Measurements from ENCODE around the gene USP8. TPM values are rescaled to one million over a fixed set of nuclear protein-coding genes. Genes with fewer than 3 reads are reported as not detected.

The USP8 gene
- polyA plus RNA-seq, 1 donor from 2014 or later = 31.8 TPM

GRCh38 chr15:50543556-50543955 lies 119.4 kb downstream of the USP8 start:
- Histone ChIP-seq H3K79me2 (replicated peaks; ENCODE audit: insufficient read depth, low read length) (no peaks in the 10 kb centered on the region), H2AFZ (ENCODE audit: low read depth, low read length) (no peak overlapping the region), H3K27me3 (ENCODE audit: insufficient read depth, low read depth, low read length) (no peaks in the 10 kb centered on the region), H3K4me3 (ENCODE audit: low read length) (no peak overlapping the region), H3K9ac (ENCODE audit: low read length) (no peak overlapping the region), H3K27ac (ENCODE audit: low read length) (no peak overlapping the region), H4K20me1 (ENCODE audit: insufficient read depth) (no peaks in the 10 kb centered on the region), H3F3A (ENCODE audit: insufficient read depth, low read length, poor library complexity, severe bottlenecking) (no peaks in the 10 kb centered on the region), H3K36me3 (ENCODE audit: insufficient read depth, low read length) (no peaks in the 10 kb centered on the region), H3K9me2 (ENCODE audit: insufficient read depth, low read length) (no peaks in the 10 kb centered on the region), H3K4me2 (ENCODE audit: low read length) (no peak overlapping the region), H3K9me3 (ENCODE audit: low read length) (no peaks in the 10 kb centered on the region)
- no peak for TF ChIP-seq EZH2 (IDR thresholded peaks at IDR 0.05; ENCODE audit: borderline replicate concordance, insufficient read depth, low read length, poor library complexity, severe bottlenecking)
- no peak for TF ChIP-seq SMC3 (conservative IDR thresholded peaks at IDR 0.05; ENCODE audit: poor library complexity)
- no peak for TF ChIP-seq EP300 (conservative IDR thresholded peaks at IDR 0.05; ENCODE audit: poor library complexity, severe bottlenecking)
- TF ChIP-seq CTCF (IDR thresholded peaks at IDR 0.05; ENCODE audit: poor library complexity, severe bottlenecking) = no peak
- TF ChIP-seq MXI1 (conservative IDR thresholded peaks at IDR 0.05; ENCODE audit: poor library complexity, severe bottlenecking) = no peak
- TF ChIP-seq TAF1 (IDR thresholded peaks at IDR 0.05; ENCODE audit: low read depth) = no peak
- no peak for TF ChIP-seq REST (IDR thresholded peaks at IDR 0.05; ENCODE audit: borderline replicate concordance)
- TF ChIP-seq RAD21 (conservative IDR thresholded peaks at IDR 0.05) = no peak
- no peak for TF ChIP-seq POLR2AphosphoS5 (IDR thresholded peaks at IDR 0.05)

- Histone ChIP-seq H3K27me3 (ENCODE audit: insufficient read depth, low read depth, low read length) (no peaks in the 10 kb centered on the region), H3K4me3 (ENCODE audit: low read length) (no peak overlapping the region), H3K4me2 (ENCODE audit: low read length) (no peak overlapping the region), H3K9ac (ENCODE audit: low read length) (no peak overlapping the region), H3K27ac (ENCODE audit: low read length) (no peak overlapping the region), H3K79me2 (replicated peaks; ENCODE audit: insufficient read depth, low read length) (no peaks in the 10 kb centered on the region), H3F3A (ENCODE audit: insufficient read depth, low read length, poor library complexity, severe bottlenecking) (no peaks in the 10 kb centered on the region), H3K9me2 (ENCODE audit: insufficient read depth, low read length) (no peaks in the 10 kb centered on the region), H4K20me1 (ENCODE audit: insufficient read depth) (no peaks in the 10 kb centered on the region), H3K36me3 (ENCODE audit: insufficient read depth, low read length) (no peaks in the 10 kb centered on the region), H3K9me3 (ENCODE audit: low read length) (no peaks in the 10 kb centered on the region), H2AFZ (ENCODE audit: low read depth, low read length) (no peak overlapping the region)
- no peak for TF ChIP-seq SMC3 (conservative IDR thresholded peaks at IDR 0.05; ENCODE audit: poor library complexity)
- TF ChIP-seq REST (IDR thresholded peaks at IDR 0.05; ENCODE audit: borderline replicate concordance) = no peak
- no peak for TF ChIP-seq TAF1 (IDR thresholded peaks at IDR 0.05; ENCODE audit: low read depth)
- no peak for TF ChIP-seq RAD21 (conservative IDR thresholded peaks at IDR 0.05)
- no peak for TF ChIP-seq EZH2 (IDR thresholded peaks at IDR 0.05; ENCODE audit: borderline replicate concordance, insufficient read depth, low read length, poor library complexity, severe bottlenecking)
- TF ChIP-seq MXI1 (conservative IDR thresholded peaks at IDR 0.05; ENCODE audit: poor library complexity, severe bottlenecking) = no peak
- no peak for TF ChIP-seq POLR2AphosphoS5 (IDR thresholded peaks at IDR 0.05)
- no peak for TF ChIP-seq EP300 (conservative IDR thresholded peaks at IDR 0.05; ENCODE audit: poor library complexity, severe bottlenecking)
- TF ChIP-seq CTCF (IDR thresholded peaks at IDR 0.05; ENCODE audit: poor library complexity, severe bottlenecking) = no peak
Observed at GRCh38 chr15:50544368-50544767, 120.2 kb downstream of the USP8 start.
